Epithelial cell of esophagus (primary cell): ENCODE measurements around the gene TAS2R31.
"Not testable (repeated sequence)": the region's sequence is repeated elsewhere in the genome, so short reads cannot be mapped to it uniquely, and the experiment has no call there.

ENCODE experiments used
- DNase-seq: peaks from one replicate; pipeline ENCODE4 v3.0.0; 2010; ENCODE audit warnings: low read depth
- H3K4me3 ChIP-seq: 2 replicates; pipeline ENCODE4 v1.5.1; 2011; ENCODE audit warnings: mild to moderate bottlenecking, low read length, control low read depth
- TF ChIP-seq, protein P1 (sequence below): IDR thresholded peaks from 2 replicates; pipeline ENCODE4 v1.5.1; 2011; ENCODE audit warnings: low read depth, mild to moderate bottlenecking, low read length, control low read depth, inconsistent platforms; ENCODE audit not compliant: insufficient read depth; ENCODE audit errors: missing control alignments

Gene TAS2R31

DNA sequence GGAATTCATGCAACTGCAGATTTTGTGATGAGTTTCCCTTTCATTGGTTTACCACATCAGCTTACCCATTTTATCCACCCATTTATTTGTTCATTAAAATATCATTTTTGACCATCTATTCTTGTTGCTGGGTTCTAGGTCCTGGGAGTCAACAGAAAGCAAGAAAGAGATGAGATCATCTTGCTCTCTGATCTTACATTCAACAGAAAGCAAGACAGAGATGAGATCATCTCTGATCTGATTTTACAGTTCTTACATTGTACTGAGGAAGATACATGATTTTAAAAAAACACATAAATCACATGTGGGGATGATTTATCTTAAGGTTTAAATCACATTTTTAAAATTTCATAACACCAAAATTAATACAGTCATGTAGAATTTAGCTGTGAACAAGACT is 28.6 kb upstream of the TAS2R31 start:
- H3K4me3 ChIP-seq: no peak overlapping the region
- DNase-seq: peak; percentile 14
- TF ChIP-seq, protein P1, sequence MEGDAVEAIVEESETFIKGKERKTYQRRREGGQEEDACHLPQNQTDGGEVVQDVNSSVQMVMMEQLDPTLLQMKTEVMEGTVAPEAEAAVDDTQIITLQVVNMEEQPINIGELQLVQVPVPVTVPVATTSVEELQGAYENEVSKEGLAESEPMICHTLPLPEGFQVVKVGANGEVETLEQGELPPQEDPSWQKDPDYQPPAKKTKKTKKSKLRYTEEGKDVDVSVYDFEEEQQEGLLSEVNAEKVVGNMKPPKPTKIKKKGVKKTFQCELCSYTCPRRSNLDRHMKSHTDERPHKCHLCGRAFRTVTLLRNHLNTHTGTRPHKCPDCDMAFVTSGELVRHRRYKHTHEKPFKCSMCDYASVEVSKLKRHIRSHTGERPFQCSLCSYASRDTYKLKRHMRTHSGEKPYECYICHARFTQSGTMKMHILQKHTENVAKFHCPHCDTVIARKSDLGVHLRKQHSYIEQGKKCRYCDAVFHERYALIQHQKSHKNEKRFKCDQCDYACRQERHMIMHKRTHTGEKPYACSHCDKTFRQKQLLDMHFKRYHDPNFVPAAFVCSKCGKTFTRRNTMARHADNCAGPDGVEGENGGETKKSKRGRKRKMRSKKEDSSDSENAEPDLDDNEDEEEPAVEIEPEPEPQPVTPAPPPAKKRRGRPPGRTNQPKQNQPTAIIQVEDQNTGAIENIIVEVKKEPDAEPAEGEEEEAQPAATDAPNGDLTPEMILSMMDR: no peak

DNA sequence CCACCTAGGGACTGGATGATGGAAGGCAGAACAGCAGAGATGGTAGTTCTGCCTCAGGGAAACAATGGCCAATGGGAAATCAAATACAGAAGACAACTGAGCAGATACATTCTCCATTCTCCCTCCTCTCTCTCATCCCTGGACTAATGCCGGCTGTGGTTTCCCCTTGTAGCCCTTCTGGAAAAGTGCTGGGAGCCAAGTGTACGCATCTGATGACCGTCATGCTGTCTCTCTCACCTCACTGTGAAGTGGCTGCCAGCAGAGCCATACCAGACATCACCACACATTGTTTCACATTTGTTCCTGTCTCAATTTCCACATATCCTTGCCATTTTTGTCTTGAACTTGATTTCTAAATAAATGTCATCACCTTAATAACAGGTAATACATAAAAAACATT is 27.8 kb upstream of the TAS2R31 start:
- DNase-seq: no peak
- H3K4me3 ChIP-seq: no peak overlapping the region
- TF ChIP-seq, protein P1: no peak

DNA sequence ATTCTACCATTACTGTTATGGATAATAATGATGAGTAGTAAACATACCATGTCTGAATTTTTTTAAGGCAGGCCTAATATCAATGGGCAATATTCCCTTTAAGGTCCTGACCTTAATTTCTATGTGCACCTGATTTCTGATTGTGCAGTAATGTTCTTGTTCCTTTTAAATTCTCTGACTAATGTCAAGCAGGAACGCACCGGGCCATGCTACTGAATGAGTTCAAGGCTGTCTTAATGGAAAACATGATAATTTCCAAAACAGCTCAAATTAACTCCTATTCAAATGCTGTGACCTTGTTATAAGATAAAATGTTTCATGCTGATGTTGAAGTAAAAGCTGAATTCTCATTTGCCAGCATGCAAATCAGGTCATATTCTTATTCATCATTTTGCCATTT is 24.1 kb upstream of the TAS2R31 start:
- TF ChIP-seq, protein P1: no peak
- no peak for DNase-seq

DNA sequence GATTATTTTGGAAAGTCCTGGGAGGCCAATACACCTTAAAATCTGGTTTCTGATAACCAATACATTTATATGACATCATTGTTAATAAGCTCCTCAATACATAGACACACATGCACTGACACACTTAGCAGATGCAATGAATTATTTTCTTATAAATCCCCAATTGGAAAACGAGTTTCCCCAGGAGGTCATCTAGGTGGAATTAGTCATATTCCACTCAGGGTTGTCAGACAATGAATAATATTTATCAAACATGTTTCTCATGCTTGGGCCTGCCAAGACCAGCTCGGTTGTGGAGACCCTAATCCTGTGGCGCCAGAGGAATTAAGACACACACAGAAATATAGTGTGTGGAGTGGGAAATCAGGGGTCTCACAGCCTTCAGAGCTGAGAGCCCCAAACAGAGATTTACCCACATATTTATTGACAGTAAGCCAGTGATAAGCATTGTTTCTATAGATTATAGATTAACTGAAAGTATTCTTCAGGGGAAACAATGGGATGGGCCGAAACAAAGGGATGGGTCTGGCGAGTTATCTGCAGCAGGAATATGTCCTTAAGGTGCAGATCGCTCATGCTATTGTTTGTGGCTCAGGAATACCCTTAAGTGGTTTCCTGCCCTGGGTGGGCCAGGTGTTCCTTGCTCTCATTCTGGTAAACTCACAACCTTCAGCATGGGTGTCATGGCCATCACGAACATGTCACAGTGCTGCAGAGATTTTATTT is 18.8 kb upstream of the TAS2R31 start:
- peak; percentile 52 for DNase-seq
- H3K4me3 ChIP-seq: not testable (repeated sequence)

More for the DNA sequence above, 24.1 kb upstream of the TAS2R31 start:
- H3K4me3 ChIP-seq: no peak overlapping the region

DNA sequence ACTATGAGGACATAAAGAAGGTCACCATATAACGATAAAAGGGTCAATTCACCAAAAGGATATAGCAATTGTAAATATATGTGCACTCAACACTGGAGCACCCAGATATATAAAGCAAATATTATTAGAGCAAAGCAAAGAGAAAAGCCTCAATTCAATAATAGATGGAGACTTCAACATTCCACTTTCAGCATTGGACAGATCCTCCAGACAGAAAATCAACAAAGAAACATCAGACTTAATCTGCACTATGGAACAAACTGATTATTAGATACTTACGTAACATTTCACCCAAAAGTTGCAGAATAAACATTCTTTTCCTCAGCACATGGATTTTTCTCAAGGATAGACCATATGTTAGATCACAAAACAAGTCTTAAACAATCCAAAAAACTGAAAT is 10.2 kb upstream of the TAS2R31 start:
- not testable (repeated sequence) for H3K4me3 ChIP-seq, DNase-seq

DNA sequence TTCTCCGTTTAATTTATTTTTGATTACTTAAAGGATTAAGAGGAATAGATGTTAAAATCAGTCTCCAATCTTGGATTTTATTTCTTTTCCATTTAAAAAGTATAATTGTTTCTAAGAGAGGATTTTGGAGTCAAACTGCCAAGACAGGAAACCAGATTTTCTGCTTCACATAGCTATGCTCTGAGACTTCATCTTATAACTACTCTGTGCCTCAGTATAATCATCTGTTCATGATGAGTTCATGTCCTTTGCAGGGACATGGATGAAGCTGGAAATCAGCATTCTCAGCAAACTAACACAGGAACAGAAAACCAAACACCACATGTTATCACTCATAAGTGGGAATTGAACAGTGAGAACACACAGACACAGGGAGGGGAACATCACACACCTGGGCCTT is 9.0 kb upstream of the TAS2R31 start:
- peak; percentile 20 for DNase-seq
- no peak overlapping the region for H3K4me3 ChIP-seq
- TF ChIP-seq, protein P1: no peak

DNA sequence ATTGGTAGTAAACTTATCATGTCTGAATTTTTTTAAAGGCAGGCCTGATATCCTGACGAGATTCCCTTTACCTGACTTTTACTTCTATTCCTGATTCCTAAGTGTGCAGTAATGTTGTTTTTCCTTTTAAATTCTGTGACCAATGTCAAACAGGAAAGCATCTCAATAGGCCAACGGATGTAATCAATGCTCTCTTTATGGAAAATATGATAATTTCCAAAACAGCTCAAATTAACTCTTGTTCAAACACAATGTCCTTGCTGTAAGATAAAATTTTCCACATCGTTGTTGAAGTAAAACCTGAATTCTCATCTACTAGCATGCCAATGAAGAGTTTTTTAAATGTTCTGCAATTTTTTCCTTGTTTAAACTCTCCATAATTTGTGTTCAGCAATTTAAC is 8.0 kb upstream of the TAS2R31 start:
- DNase-seq: no peak
- TF ChIP-seq, protein P1: no peak
- H3K4me3 ChIP-seq: no peak overlapping the region

DNA sequence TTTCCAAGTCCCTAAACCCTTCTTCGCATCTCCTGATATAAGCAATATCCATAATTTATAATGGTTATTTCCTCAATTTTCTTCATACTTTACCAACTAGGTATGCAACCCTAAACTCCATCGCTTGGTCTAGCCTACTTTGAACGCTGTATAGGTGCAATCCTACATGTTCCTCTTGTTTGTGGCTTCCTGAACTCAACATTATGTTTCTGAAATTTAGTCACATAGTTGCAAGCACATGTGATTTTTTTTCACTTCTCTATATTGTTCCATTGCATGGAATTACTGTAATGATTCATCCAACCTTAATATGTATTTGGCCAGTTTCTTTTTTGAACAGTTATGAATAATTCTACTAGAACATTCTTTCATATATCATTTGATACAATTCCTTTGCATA is 2.8 kb upstream of the TAS2R31 start:
- DNase-seq, H3K4me3 ChIP-seq: not testable (repeated sequence)

DNA sequence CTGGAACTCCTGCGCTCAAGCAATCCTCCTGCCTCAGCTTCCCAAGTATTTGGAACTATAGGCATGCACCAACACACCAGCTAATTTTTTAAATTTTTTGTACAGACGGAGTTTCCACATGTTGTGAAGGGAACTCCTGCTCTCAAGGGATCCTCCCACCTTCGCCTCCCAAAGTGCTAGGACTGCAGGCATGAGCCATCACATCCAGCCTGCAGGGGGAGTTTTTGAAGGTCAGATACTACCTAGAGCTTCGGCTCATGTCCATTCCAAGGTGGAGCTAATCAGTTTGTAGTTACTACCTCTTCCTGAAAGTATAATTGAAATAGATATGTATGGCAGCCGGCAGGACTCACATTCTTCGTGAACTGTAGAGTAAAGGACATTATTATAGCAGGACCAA is 5.1 kb downstream of the TAS2R31 start:
- no peak overlapping the region for H3K4me3 ChIP-seq
- no peak for DNase-seq
- TF ChIP-seq, protein P1: no peak
